RPMI8226 (cell line): Measurements from ENCODE around the gene EPN2.

Source experiments
- DNase-seq: peaks from one replicate; pipeline ENCODE4 v3.0.0-alpha.2; 2015

EPN2 gene

DNA sequence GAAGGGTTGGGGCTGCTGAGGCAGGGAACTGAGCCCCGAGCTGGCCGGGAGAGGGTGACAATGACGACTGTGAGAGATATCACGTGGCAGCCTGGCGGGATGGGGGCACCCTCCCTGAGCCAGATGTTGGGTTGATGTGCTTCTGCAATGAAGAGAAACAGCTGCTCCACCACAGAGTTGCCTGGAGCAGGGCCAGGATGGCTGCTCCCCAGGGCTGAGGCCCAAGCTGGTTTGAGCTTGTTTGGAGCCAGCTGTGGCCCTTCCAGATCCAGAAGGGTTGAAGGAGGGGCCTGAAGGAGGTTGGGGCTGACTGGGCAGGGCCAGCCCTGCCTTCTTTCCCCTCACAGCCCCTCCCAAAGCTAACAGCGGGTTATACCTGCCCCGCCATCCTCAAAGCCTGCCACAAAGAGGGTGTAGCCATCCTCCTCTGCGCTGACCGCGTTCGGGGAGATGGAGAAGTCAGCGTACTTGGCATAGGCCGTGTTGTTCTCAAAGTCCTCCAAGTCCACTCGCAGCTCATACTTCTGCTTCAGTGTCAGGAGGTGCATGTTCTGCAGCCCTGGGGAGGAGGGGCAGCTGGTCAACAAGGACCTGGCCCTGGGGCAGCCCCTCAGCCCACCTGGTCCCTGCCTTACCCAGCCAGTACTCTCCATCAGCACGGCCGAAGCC lies 147.7 kb downstream of the EPN2 start:
- DNase-seq, result peak; percentile 91

- no peak for DNase-seq
Measured at GRCh38 chr17:19385521-19385983, 148.4 kb downstream of the EPN2 start.
